KOPT-K1 (cell line): ENCODE measurements around the gene GUCY1B1.
"Not testable (repeated sequence)": the region's sequence is repeated elsewhere in the genome, so short reads cannot be mapped to it uniquely, and the experiment has no call there.

Source experiments
- H3K27ac ChIP-seq: fragments of 200-600 bp; sonication (generic); 2 replicates; pipeline ENCODE4 v1.5.1; 2016; ENCODE audit warnings: antibody characterized with exemption, mild to moderate bottlenecking, low read depth, low read length; ENCODE audit not compliant: poor library complexity, severe bottlenecking
- H3K36me3 ChIP-seq: fragments of 200-600 bp; sonication (generic); 2 replicates; pipeline ENCODE4 v1.5.1; 2017; ENCODE audit warnings: antibody characterized with exemption, mild to moderate bottlenecking, low read length, moderate library complexity; ENCODE audit not compliant: insufficient read depth
- H3K9me3 ChIP-seq: fragments of 200-600 bp; sonication (generic); 2 replicates; pipeline ENCODE4 v1.5.1; 2017; ENCODE audit warnings: antibody characterized with exemption, low read length, mild to moderate bottlenecking; ENCODE audit not compliant: insufficient read depth, poor library complexity, severe bottlenecking

Gene GUCY1B1

DNA sequence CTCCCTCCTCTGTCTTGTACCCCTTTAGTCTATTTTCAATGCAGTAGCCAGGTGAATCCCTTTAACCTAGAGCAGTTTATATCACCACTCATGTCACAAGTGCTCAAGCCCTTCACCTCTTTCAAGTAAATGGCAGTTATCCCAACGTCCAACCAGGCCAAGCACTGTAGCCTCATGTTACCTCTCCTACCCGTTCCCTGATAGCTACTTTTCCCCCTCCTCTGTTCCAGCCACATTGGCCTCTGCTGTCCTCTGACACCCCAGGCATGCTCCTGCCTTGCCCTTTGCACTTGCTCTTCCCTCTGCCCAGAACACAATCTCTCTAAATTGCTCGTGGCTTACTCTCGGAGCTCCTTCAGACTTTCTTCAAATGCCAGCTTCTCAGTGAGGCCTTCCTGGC is 15.2 kb downstream of the GUCY1B1 start:
- H3K9me3 ChIP-seq, result no peaks in the 10 kb centered on the region

GRCh38 chr4:155777971-155778735 is 19.3 kb downstream of the GUCY1B1 start:
- H3K27ac ChIP-seq, result no peak overlapping the region
- no peaks in the 10 kb centered on the region for H3K9me3 ChIP-seq
- peaks cover 9% of the 10 kb centered on the region; the same call in 1 of the 2 replicates for H3K36me3 ChIP-seq

More for the DNA sequence above, 15.2 kb downstream of the GUCY1B1 start:
- Histone ChIP-seq H3K36me3 (peaks cover 9% of the 10 kb centered on the region; the same call in 1 of the 2 replicates), H3K27ac (no peak overlapping the region)

DNA sequence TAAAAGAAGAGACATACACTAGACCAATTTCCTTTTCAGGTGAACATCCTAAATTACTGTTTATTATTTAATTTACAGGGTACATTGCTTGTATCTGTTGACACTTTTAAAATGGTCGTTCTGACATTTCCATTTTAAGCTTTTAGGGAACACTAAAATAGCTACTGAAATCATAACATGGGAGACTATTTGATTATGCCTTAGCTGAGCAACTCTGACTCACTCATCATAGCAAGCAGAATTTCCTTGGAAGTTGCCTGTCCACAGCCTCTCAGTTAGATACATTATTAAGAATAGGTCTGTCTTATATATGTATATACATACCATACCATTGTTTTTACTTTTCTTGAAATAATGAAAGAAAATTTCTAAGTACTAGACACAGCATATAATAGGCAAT is 22.0 kb downstream of the GUCY1B1 start:
- no peak overlapping the region for H3K27ac ChIP-seq
- H3K9me3 ChIP-seq, result no peaks in the 10 kb centered on the region
- no peaks in the 10 kb centered on the region for H3K36me3 ChIP-seq

DNA sequence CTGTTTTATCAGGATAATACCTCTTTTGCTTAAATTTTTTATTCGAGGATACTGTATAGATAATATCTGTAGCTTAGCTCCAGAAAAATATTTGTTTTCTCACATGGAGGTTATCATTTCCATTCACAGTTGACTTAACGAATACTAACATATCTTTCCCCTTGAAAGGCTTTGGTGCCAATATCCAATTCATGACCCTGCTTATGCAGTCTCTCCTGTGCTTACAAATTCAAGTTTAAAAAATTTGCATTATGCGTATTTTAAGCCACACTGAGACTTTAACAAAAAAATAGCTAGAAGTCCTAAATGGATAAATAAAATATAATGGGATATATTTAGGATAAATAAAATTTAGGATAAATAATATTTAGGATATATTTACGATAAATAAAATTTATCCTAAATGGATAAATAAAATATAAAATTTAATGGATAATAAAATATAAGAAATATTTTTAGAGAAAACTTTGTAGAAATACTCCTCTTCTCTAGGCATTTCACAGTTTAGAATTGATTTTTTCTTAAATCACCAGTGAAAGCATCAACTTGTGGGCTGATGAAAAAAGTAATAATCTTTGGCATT is 22.5 kb downstream of the GUCY1B1 start:
- Histone ChIP-seq H3K27ac (no peak overlapping the region), H3K9me3 (no peaks in the 10 kb centered on the region), H3K36me3 (no peaks in the 10 kb centered on the region)

DNA sequence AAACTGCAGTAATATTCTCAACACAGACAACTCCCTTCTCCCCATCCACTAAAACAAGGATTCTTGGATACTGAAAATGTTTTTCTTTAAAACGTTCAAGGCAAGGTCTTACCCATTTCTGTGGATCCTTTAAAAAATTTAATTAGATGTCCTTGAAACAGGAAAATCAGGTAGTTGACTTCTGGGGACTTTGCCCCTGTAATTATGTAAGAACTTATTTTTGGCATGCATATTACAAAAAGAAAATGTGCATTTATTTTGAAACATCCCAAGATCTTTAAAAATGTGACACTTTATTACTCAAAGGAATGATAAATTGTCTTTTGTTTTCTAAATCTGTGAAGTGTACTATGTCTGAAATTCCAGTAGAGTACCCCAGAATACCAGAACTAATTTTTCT is 25.8 kb downstream of the GUCY1B1 start:
- Histone ChIP-seq H3K27ac (no peak overlapping the region), H3K36me3 (no peaks in the 10 kb centered on the region), H3K9me3 (no peaks in the 10 kb centered on the region)

DNA sequence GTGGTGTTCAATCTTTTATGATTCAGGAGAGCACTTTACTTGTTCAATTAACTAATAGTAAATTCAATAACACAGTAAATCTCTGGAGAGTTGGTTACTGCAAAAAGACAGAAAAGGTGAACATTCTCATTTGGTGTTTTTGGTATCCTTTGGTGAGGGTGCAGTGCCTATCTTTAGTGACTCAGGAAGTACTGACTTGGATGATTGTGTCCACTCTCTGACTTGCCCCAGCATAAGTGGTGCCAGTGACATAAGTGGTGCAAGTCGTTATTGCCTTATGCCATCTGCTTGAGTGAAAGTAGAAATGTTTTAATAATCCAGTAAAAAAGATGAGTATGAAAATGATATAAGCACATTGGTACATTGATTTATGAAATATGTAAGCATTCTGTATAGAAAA is 27.0 kb downstream of the GUCY1B1 start:
- Histone ChIP-seq H3K9me3 (no peaks in the 10 kb centered on the region), H3K27ac (no peak overlapping the region), H3K36me3 (no peaks in the 10 kb centered on the region)

- no peaks in the 10 kb centered on the region for H3K9me3 ChIP-seq
- no peak overlapping the region for H3K27ac ChIP-seq
Observed at GRCh38 chr4:155787113-155787710, 28.4 kb downstream of the GUCY1B1 start.

DNA sequence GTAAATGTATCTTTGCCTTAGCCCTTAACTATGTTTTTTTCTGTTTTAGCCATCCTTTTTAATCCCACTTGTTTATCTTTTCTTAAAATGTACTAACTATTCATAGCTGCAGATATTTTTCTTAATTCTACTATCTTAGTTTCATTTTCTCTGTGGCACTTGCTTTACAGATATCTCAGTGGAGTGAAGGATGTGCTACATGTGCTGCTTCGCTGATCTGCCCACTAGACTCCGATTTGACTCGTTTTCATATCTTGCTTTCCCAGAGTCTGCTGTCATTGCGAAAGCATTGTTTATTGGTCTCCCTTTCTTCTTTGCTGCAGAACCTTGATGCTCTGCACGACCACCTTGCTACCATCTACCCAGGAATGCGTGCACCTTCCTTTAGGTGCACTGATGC is 30.6 kb downstream of the GUCY1B1 start:
- no peaks in the 10 kb centered on the region for H3K36me3 ChIP-seq
- H3K27ac ChIP-seq, result no peak overlapping the region
- H3K9me3 ChIP-seq, result no peaks in the 10 kb centered on the region

More at GRCh38 chr4:155787113-155787710, 28.4 kb downstream of the GUCY1B1 start:
- no peaks in the 10 kb centered on the region for H3K36me3 ChIP-seq

DNA sequence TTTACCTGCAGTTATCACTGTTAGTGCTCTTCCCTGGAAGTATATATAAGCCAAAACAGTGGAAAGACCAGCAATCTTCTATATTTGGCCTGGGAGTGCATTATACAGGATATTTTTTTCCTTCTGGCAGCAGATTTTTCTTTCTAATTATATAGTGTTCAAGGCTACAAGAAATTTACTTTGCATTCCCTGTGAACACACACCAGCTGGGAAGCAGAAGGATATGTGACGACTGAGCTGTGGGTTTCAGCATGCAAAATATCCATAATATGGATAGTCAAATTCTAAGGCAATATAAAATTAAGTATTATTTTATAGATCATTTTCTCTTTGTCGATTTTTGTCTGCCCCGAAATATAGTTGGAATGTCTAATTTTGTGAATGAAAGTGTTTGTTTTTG is 31.2 kb downstream of the GUCY1B1 start:
- H3K36me3 ChIP-seq, result no peaks in the 10 kb centered on the region
- no peaks in the 10 kb centered on the region for H3K9me3 ChIP-seq
- no peak overlapping the region for H3K27ac ChIP-seq

DNA sequence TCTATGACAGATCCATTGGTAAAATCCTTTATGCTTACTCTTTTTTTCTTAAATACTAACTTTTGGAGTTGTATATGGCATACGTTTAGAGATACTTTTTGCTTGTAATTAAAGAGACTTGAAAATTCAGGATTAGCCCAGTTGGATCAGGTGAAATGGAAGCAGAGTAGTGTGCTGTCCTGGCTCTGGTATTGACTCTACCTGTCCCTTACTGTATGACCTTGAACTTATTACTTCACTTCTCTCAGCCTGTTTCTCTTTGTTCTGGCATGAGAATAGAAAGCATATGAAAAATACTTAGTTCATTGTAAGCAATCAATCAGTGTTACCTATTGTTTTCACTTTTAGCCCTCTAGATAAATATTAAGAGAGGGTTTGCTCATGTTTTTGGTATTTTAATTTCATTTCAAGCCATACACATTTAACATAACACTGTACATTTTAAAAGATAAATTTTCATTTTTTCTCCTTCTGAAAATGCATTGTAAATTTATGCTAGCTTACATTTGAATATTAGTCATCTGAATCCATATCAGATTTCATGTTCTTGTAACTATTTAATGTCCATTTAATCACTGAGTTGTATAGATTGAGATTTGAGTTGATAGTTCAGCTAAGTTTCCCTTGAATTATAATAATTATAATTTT is 35.9 kb downstream of the GUCY1B1 start:
- no peak overlapping the region for H3K27ac ChIP-seq
- H3K36me3 ChIP-seq, result peaks cover 6% of the 10 kb centered on the region; the same call in 1 of the 2 replicates
- H3K9me3 ChIP-seq, result no peaks in the 10 kb centered on the region

GRCh38 chr4:155795991-155796390 is 37.2 kb downstream of the GUCY1B1 start:
- Histone ChIP-seq H3K9me3 (no peaks in the 10 kb centered on the region), H3K27ac (no peak overlapping the region), H3K36me3 (peaks cover 13% of the 10 kb centered on the region)

DNA sequence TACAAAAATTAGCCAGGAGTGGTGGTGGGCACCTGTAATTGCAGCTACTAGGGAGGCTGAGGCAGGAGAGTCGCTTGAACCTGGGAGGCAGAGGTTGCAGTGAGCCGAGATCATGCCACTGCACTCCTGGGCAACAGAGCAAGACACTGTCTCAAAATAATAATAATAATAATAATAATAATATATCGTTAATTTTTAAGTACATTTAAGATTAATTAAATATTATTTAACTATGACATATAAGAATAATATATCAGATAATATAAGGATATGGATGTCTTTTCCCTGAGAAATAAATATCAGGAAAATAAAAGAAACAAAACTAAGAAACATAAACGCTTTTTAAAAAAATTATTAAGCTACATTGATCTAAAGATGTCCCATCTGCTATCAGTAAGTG is 38.8 kb downstream of the GUCY1B1 start:
- not testable (repeated sequence) for H3K27ac ChIP-seq, H3K9me3 ChIP-seq
- H3K36me3 ChIP-seq, result peaks cover 13% of the 10 kb centered on the region

GRCh38 chr4:155799116-155799793 is 40.4 kb downstream of the GUCY1B1 start:
- Histone ChIP-seq H3K9me3 (no peaks in the 10 kb centered on the region), H3K27ac (no peak overlapping the region), H3K36me3 (peaks cover 13% of the 10 kb centered on the region)

DNA sequence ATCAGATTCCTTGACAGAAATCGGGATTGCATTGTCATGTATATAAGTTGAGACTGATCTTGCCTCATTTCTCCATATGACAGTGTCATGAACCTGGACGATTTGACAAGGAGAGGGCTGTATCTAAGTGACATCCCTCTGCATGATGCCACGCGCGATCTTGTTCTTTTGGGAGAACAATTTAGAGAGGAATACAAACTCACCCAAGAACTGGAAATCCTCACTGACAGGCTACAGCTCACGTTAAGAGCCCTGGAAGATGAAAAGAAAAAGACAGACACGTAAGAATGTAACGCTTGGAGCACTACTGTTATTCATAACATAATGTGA is 40.9 kb downstream of the GUCY1B1 start:
- Histone ChIP-seq H3K9me3 (no peaks in the 10 kb centered on the region), H3K36me3 (peaks cover 13% of the 10 kb centered on the region), H3K27ac (no peak overlapping the region)
